HG03064 (cell line): ENCODE measurements around the gene AKIRIN2.
"Not testable (repeated sequence)": the region's sequence is repeated elsewhere in the genome, so short reads cannot be mapped to it uniquely, and the experiment has no call there.

ENCODE experiments used
- ATAC-seq: cut with Tn5 transposase; IDR thresholded peaks from one replicate; pipeline ENCODE4 v1.9.1; 2021; ENCODE audit warnings: low read depth; ENCODE audit not compliant: unreplicated experiment

Gene AKIRIN2

DNA sequence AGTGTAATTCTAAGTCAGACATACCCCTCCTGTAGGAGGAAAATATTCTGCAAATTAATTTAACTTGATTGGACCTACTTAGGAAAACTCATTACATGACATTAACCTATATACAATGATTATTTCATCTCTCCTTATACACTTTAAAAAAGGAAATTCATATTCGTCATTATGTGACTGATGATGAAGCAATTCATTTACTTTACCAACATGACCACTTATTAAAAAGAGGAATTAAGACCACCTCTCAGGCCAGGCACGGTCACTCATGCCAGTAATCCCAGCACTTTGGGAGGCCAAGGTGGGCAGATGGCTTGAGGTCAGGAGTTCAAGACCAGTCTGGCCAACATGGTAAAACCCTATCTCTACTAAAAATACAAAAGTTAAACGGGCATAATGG lies 11.6 kb downstream of the AKIRIN2 start:
- ATAC-seq: no peak

GRCh38 chr6:87687893-87688292 lies 14.1 kb downstream of the AKIRIN2 start:
- ATAC-seq: not testable (repeated sequence)

- ATAC-seq: no peak
Measured at GRCh38 chr6:87687296-87687695, 14.7 kb downstream of the AKIRIN2 start.

DNA sequence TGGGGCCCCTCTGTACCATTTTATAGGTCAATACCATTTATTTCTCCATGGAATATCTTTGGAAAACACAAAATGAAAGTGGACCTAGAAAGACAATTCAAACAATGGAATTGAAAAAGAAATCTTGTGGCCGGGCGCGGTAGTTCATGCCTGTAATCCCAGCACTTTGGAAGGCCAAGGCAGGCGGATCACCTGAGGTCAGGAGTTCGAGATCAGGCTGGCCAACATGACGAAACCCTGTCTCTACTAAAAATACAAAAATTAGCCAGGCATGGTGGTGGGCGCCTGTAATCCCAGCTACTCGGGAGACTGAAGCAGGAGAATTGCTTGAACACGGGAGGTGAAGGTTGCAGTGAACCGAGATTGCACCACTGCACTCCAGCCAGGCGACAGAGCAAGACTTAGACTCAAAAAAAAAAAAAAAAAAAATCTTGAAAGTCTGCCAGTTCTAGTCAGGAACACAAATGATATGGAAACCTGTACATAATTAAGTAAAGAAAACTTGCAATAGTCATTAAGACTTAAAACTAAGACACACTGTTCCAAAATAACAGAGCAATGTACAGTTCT lies 15.3 kb downstream of the AKIRIN2 start:
- ATAC-seq: not testable (repeated sequence)

GRCh38 chr6:87684895-87685654 lies 17.0 kb downstream of the AKIRIN2 start:
- ATAC-seq: no peak

GRCh38 chr6:87683890-87684289 lies 18.1 kb downstream of the AKIRIN2 start:
- ATAC-seq: no peak

- ATAC-seq: no peak
Measured at GRCh38 chr6:87682310-87682709, 19.7 kb downstream of the AKIRIN2 start.

DNA sequence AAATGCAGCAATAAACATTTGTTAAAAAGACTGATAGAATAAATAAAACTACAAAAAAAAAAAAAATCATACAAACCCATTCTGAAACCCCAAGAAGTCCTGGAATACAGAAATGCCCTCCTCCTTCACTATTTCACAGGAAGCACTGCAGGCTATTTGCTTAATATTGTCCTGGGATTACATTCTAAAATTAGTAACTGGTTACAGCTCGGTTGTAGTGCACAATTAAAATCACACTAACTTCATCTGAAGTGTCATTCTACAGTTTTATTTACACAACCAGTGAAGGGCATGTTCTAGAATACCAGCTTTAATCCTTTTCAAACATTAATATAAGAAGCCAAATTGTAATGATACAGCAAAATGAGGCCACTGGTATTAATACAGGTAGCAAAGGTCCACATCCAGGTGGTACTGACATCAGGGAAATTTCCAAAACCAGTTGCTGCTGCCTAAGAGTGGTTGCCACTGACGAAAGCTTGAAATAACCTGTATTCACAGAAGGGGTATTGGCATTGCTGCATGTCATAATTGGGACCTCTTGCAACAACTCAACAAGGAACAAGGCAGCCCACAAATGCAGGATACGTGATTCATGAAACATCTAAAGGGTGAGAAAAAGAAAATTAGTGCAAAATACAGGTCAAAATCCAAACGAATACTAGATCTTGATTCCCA lies 26.9 kb downstream of the AKIRIN2 start:
- ATAC-seq: no peak

GRCh38 chr6:87674290-87674689 lies 27.7 kb downstream of the AKIRIN2 start:
- ATAC-seq: no peak

DNA sequence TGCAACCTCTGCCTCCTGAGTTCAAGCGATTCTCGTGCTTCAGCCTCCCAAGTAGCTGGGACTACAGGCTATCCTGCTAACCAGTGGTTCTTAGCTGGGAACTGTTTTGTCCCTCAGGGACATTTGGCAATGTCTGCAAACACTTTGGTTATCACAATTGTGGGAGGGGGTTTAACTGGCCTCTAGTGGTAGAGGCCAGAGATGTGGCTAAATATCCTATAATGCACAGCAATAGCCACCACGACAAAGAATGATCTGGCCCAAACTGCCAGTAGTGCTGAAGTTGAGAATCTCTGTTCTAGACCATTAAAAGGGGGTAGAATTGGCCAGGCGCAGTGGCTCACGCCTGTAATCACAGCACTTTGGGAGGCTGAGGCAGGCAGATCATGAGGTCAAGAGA lies 28.8 kb downstream of the AKIRIN2 start:
- ATAC-seq: no peak

DNA sequence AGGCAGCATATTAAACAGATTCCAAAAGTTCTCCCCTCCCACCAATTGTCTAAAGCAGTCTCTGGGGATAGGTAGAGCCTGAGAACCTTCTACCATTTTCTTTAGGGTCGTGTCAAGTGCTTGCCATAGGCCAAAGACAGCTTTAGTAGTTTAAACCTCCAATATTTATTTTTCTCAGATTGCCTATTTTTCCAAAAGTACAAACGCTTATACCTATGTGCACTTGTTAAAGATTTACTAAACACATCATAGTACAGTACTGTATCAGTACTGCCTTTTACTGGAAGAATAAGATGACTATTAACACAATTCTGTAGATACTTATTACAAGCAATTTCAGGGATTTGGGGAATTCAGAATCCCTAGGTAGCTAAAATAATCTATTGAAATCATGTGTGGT lies 29.4 kb downstream of the AKIRIN2 start:
- ATAC-seq: no peak

DNA sequence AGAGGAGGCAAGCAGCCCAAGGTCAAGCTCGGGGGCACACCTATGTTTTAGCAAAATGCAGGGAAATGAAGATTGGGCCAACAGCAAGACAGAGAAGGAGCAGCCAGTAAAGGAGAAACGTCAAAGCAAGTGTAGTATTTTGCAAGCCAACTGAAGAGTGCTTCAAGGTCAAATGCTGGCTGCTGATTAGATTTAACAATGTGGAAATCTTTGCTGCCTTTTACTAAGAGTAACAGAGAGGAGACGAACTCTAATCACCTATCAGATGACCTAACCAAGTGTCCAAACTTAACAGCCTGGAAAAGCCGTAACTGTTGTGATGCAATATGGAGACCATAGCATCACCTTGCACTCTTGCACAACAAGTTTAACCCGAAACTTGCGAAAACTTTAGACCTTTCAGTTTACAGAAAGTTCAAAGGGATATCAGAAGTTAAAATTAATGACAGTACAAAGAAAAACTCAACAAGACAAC lies 30.4 kb downstream of the AKIRIN2 start:
- ATAC-seq: no peak

GRCh38 chr6:87670707-87671106 lies 31.3 kb downstream of the AKIRIN2 start:
- no peak for ATAC-seq

- no peak for ATAC-seq
Measured at GRCh38 chr6:87669051-87669450, 33.0 kb downstream of the AKIRIN2 start.

DNA sequence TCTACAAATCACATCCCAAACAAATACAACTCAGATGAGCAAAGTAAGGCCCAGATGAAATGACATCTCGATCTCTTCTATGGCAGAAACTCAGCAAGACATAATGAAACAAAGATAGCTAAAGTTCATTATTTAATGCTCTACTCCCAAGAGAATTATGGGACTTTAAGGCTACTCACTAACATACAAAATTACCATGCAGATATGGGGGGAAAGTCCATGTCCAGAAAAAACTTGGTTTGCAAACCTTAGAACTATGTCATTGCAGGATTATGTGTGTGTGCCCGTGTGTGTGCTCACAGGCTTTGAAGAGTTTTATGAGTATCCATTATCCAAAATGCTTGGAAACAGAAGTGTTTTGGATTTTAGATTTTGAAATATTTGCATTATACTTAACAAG lies 34.0 kb downstream of the AKIRIN2 start:
- ATAC-seq: no peak

DNA sequence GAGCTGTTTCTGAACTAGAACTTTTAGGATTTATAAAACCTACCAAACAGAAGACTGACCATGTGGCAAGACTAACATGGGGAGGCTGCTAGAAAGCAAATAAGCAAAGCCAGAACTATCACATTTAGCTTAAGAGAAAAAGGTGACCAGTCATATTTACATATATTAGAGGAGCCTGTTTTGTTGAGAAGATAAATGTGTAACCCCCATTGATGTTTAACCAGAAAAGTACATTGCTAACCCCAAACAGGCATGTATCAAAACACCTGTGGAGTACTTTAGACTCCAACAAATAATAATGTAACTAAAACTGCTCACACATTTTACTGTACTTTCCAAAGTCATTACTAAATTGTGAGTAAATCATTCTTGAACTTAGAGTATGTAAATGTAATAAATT lies 35.0 kb downstream of the AKIRIN2 start:
- no peak for ATAC-seq

DNA sequence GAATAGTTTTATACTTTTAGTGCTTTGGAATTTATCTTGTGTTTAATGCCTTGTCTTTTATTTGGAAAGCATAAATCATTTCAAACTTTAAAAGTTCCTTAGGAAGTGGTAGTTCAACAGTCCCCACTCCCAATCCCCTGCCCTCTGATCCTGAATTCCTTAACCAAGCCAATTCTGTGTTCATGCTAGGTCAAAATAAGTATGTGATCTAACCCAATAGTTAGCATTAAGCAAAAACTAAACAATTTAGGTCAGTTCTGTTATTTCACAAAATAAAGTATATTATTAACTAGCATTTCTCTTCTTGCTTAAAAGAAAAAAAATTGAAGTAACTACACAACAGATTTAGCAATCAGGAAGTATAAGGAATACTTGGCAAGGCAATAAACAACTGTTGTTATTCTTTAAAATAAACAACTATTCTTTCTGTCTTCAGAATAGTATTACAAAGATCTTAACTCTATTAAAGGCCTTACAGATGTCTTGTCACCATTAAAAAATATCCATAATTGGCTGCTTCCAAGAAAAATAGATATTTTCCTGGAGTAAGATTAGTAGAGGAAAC lies 37.0 kb downstream of the AKIRIN2 start:
- no peak for ATAC-seq

DNA sequence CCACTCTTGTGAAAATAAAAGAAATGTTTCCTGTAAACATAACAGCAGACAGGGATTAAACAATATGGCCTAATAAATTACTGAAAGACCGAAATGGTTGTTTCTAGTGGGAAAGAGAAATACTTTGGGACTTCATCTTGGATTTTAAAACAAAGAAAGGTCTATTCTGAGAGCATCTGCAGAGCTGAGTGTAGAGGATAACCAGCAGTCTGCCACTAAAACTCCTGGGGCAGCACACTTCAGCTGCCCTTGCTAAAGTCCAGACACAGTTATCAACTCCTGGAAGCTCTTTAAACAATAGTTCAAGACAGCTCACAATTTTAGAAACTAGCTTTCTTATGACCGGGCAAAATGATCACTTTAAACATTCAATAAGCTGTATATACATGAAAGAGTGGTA lies 38.6 kb downstream of the AKIRIN2 start:
- no peak for ATAC-seq

- no peak for ATAC-seq
Measured at GRCh38 chr6:87661503-87661902, 40.5 kb downstream of the AKIRIN2 start.

- no peak for ATAC-seq
Measured at GRCh38 chr6:87661016-87661415, 41.0 kb downstream of the AKIRIN2 start.

DNA sequence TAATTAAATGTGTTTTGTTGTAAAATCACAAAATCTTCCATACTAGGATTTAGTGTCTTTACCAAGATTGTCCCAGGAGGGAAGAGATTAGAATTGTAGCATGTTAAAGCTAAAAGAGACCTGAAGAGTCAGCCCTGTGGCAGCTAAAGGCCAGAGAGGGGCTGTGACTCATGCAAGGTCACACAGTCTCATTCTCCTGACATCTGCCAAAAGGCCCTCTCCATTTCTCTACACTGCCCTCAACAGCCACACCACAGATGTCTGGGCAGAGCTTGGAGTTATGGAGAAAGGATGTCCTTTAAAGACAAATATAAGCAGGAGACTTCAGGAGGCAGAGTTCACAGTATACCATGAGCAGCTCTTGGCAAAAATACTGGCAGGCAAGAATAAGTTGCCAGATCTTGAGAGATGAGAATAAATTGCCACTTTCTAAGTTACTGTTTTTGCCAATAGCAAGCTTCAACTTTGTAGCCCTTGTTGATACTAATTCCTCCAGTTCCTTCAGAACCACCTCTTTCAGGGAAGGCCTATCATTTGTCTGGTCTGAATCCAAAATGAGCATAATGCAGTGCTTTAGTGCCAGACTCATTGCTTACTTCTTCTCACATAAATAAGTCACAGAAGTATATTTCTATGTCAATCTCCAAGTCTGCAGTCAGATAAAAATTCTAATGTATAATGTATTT lies 41.7 kb downstream of the AKIRIN2 start:
- ATAC-seq: no peak
